ENCODE results near the gene CNFN. TPM values are rescaled to one million over a fixed set of nuclear protein-coding genes. Genes with fewer than 3 reads are reported as not detected.

The CNFN gene
- total and polyA plus RNA-seq, 10 of the 15 experiments (the other 5 are each of a cell fraction or from before 2014, with no cell fraction given) = 0.60 TPM; not detected in 9

- TF ChIP-seq NFXL1 (IDR thresholded peaks at IDR 0.05; ENCODE audit: borderline replicate concordance) = no peak
- no peak for TF ChIP-seq ZNF274 (IDR thresholded peaks at IDR 0.05; ENCODE audit: insufficient read depth, insufficient read length)
Observed at GRCh38 chr19:42388851-42389489, 1.1 kb downstream of the CNFN start (continued).

- H4K20me1 ChIP-seq (ENCODE audit: control insufficient read depth, insufficient read depth) = no peaks in the 10 kb centered on the region
- BruUV-seq (replicated peaks) = no TSS peak
- FAIRE-seq (no peak), ATAC-seq (peak; percentile 95), DNase-seq (ENCODE audit: low read depth, low spot score) (no peak)
- no peaks in the 10 kb centered on the region for H3K36me3 ChIP-seq (ENCODE audit: control insufficient read depth in 2 of 2, insufficient read depth in 2 of 2, low read length in 1 of 2)
- H3K4me2 ChIP-seq (ENCODE audit: control insufficient read depth, insufficient read depth) = peak overlapping the region; percentile 70
- peaks cover 0 to 2% of the 10 kb centered on the region in 2 experiments; a peak in 2 of 4 replicates for H3K27me3 ChIP-seq (replicated peaks in 1 of 2; ENCODE audit: control insufficient read depth in 2 of 2, insufficient read depth in 2 of 2, low read length in 1 of 2)
- ChIA-PET RAD21 (ENCODE audit: unreplicated experiment) (interaction anchor here (0.7 to 1.2 kb wide), 2 partner anchors 10 to 23 kb away, joined by 3 read pairs; no protein-coding TSS in a partner anchor), SMC1A (ENCODE audit: uncharacterized antibody, unreplicated experiment) (interaction anchor here (1.5 kb wide), 1 partner anchor 9 kb away, joined by 5 read pairs; no protein-coding TSS in a partner anchor), POLR2A (interaction anchor here (0.7 kb wide), 2 partner anchors 15 to 152 kb away, joined by 4 to 5 read pairs; no protein-coding TSS in a partner anchor), CTCF (interaction anchor here (0.9 to 2.3 kb wide), 4 partner anchors 9 to 54 kb away, joined by 4 to 11 read pairs (median 4); no protein-coding TSS in a partner anchor)
- H2AFZ ChIP-seq (ENCODE audit: control insufficient read depth, low read depth, low read length) = peak overlapping the region; percentile 60
- WGBS (ENCODE audit: insufficient coverage, insufficient replicate concordance, low lambda C conversion rate, missing lambda C conversion rate) = 5% methylated on average over 46 of the region's 48 CpGs
- H3K27ac ChIP-seq (ENCODE audit: control insufficient read depth, insufficient read depth) = no peak overlapping the region
- in situ Hi-C loops (cut with MboI) (no loop called here), intact Hi-C loops (cut with micrococcal nuclease; ENCODE audit: unreplicated experiment) (no loop called here)
- H3K9me3 ChIP-seq (replicated peaks; ENCODE audit: control insufficient read depth, insufficient read depth, low read length) = no peaks in the 10 kb centered on the region
- H3K4me3 ChIP-seq = peak overlapping the region; percentile 49; the same call in 1 of the 2 replicates
- no peak overlapping the region for H3K9ac ChIP-seq (ENCODE audit: control insufficient read depth, insufficient read depth, low read length)
- no peaks in the 10 kb centered on the region for H3K79me2 ChIP-seq (ENCODE audit: control insufficient read depth, insufficient read depth, low read length)
- H3K4me1 ChIP-seq (ENCODE audit: control insufficient read depth, insufficient read depth, low read length) = no peaks in the 10 kb centered on the region
- no peak for TF ChIP-seq ATF2 (IDR thresholded peaks at IDR 0.05; ENCODE audit: low read length)
- no peak for TF ChIP-seq NFIC (IDR thresholded peaks at IDR 0.05; ENCODE audit: low read depth, low read length)
- no peak for TF ChIP-seq CEBPZ (IDR thresholded peaks at IDR 0.05; ENCODE audit: low read depth, low read length)
- peak; percentile 26; the same call in 1 of the 2 replicates for TF ChIP-seq SMC3 (IDR thresholded peaks at IDR 0.05; ENCODE audit: borderline replicate concordance, low read length)
- no peak for TF ChIP-seq ZNF274 (IDR thresholded peaks at IDR 0.05; ENCODE audit: insufficient read depth, insufficient read length)
- TF ChIP-seq IKZF1 (conservative IDR thresholded peaks at IDR 0.05) = peak; percentile 83
- peak; percentile 28 for TF ChIP-seq MEF2B (IDR thresholded peaks at IDR 0.05; ENCODE audit: partially characterized antibody, poor library complexity, severe bottlenecking)
- TF ChIP-seq BHLHE40 (IDR thresholded peaks at IDR 0.05; ENCODE audit: borderline replicate concordance in 1 of 2, low read depth in 2 of 2, low read length in 1 of 2) = peak in 1 of 2 experiments; percentile 32; a peak in 1 of 4 replicates
- TF ChIP-seq GATAD2B (conservative IDR thresholded peaks at IDR 0.05; ENCODE audit: low read depth) = peak; percentile 52; the same call in 1 of the 2 replicates
- TF ChIP-seq IKZF2 (IDR thresholded peaks at IDR 0.05) = peak in 1 of 2 experiments; percentile 33; a peak in 1 of 4 replicates
- TF ChIP-seq CTCF (IDR thresholded peaks at IDR 0.05 in 2 of 3, conservative IDR thresholded peaks at IDR 0.05 in 1 of 3; ENCODE audit: control insufficient read depth in 2 of 3, extremely low read depth in 1 of 3, insufficient read depth in 1 of 3, low read depth in 3 of 3, low read length in 3 of 3) = peak; percentile 28 to 65 (median 51); a peak in 5 of 6 replicates
- TF ChIP-seq HCFC1 (IDR thresholded peaks at IDR 0.05; ENCODE audit: low read length) = no peak
Observed at GRCh38 chr19:42386974-42387707, 3.0 kb downstream of the CNFN start.

Measured in GM12878 (cell line).